OCI-LY3 (cell line): ENCODE data around the gene SNX10.

Experiments
- CTCF ChIP-seq: fragments of 200-600, 300-600 bp; sonication (generic); IDR thresholded peaks from 2 replicates; pipeline ENCODE4 v1.5.1; 2014; ENCODE audit warnings: antibody characterized with exemption, low read length, low read depth
- EZH2phosphoT487 ChIP-seq: fragments of 200-600 bp; shearing (Covaris generic); IDR thresholded peaks from 2 replicates; pipeline ENCODE4 v1.6.1; 2018; ENCODE audit warnings: antibody characterized with exemption, mixed run types, low read depth

DNA sequence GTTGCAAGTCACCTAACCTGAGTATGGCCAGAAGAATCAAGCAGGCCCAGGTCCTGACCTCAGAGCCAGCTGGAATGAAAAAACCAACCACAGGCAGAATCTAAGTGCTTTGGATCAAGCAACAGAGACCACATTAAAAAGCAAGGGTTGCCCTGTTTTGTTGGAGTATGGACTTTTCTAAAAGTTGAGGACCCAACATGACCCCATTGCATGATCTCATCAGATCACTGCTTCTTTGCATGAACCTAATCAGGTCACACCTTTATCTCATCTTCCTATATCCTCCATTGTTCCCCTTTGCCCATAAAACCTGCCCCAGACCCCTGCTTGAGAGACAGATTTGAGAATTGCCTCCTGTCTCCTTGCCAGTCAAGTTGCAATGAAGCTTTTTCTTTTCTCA, 11.6 kb upstream of the SNX10 start:
- TF ChIP-seq CTCF (no peak), EZH2phosphoT487 (no peak)
